GM21825 (cell line): Measurements from ENCODE around the gene KRTAP5-1.

Experiments used
- ATAC-seq: cut with Tn5 transposase; IDR thresholded peaks from one replicate; pipeline ENCODE4 v1.9.1; 2021; ENCODE audit warnings: mild to moderate bottlenecking, moderate library complexity; ENCODE audit not compliant: unreplicated experiment

Gene KRTAP5-1

GRCh38 chr11:1545432-1545831, 39.7 kb downstream of the KRTAP5-1 start:
- ATAC-seq, result no peak

GRCh38 chr11:1544536-1544935, 40.5 kb downstream of the KRTAP5-1 start:
- ATAC-seq, result no peak

GRCh38 chr11:1543606-1544263, 41.3 kb downstream of the KRTAP5-1 start:
- ATAC-seq, result no peak

- ATAC-seq, result no peak
Observed at GRCh38 chr11:1542267-1542666, 42.8 kb downstream of the KRTAP5-1 start.

GRCh38 chr11:1541474-1542204, 43.4 kb downstream of the KRTAP5-1 start:
- no peak for ATAC-seq

GRCh38 chr11:1540074-1540473, 45.0 kb downstream of the KRTAP5-1 start:
- ATAC-seq, result no peak

GRCh38 chr11:1538153-1538552, 46.9 kb downstream of the KRTAP5-1 start:
- ATAC-seq, result no peak

GRCh38 chr11:1536065-1536843, 48.8 kb downstream of the KRTAP5-1 start:
- ATAC-seq, result no peak

- ATAC-seq, result no peak
Observed at GRCh38 chr11:1534682-1535081, 50.4 kb downstream of the KRTAP5-1 start.
